Measurements from ENCODE around the gene SCAF8. TPM values are rescaled to one million over a fixed set of nuclear protein-coding genes. Genes with fewer than 3 reads are reported as not detected.

The SCAF8 gene
- total RNA-seq, 1 experiment from 2014 or later, result 49.5 TPM

DNA sequence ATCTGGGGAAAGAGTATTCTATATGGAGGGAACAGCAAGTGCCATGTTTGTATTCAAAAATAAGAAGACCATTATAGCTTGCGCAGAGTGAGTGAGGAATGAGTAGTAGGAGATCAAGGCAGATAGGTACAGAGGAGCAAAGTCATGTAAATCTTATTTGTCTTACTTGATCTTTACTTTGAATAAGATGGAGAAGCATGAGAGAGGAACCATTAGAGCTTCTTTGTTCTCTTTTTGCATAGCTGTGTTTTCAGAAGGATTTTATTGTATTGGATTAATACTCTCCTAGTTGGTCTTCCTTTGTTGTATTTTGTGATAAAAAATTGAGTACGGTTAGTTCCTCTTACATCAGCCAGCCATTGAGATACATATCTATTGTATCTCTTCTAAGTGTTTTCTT, 88.4 kb downstream of the SCAF8 start:
- TF ChIP-seq, protein P1, sequence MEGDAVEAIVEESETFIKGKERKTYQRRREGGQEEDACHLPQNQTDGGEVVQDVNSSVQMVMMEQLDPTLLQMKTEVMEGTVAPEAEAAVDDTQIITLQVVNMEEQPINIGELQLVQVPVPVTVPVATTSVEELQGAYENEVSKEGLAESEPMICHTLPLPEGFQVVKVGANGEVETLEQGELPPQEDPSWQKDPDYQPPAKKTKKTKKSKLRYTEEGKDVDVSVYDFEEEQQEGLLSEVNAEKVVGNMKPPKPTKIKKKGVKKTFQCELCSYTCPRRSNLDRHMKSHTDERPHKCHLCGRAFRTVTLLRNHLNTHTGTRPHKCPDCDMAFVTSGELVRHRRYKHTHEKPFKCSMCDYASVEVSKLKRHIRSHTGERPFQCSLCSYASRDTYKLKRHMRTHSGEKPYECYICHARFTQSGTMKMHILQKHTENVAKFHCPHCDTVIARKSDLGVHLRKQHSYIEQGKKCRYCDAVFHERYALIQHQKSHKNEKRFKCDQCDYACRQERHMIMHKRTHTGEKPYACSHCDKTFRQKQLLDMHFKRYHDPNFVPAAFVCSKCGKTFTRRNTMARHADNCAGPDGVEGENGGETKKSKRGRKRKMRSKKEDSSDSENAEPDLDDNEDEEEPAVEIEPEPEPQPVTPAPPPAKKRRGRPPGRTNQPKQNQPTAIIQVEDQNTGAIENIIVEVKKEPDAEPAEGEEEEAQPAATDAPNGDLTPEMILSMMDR (conservative IDR thresholded peaks at IDR 0.05; ENCODE audit: low read depth, low read length), result no peak
- no peak for TF ChIP-seq EZH2 (IDR thresholded peaks at IDR 0.05; ENCODE audit: borderline replicate concordance, low read depth, low read length, poor library complexity, severe bottlenecking)
- no peaks in the 10 kb centered on the region for H3K9me3 ChIP-seq (ENCODE audit: low read depth, low read length, poor library complexity, severe bottlenecking)
- H3K27me3 ChIP-seq (replicated peaks; ENCODE audit: insufficient read depth, low read depth, low read length, poor library complexity), result no peaks in the 10 kb centered on the region
- CTCF ChIA-PET, result no interaction called here
- H3K27ac ChIP-seq (ENCODE audit: low read depth, low read length, poor library complexity, severe bottlenecking), result no peak overlapping the region
- no peak overlapping the region for H3K4me3 ChIP-seq (ENCODE audit: low read depth, low read length, poor library complexity, severe bottlenecking)
- no peak for DNase-seq (ENCODE audit: low spot score)
- BruUV-seq (replicated peaks), result no TSS peak
- intact Hi-C loops (cut with micrococcal nuclease; ENCODE audit: unreplicated experiment), result no loop called here
- peaks cover 60% of the 10 kb centered on the region for H3K36me3 ChIP-seq (ENCODE audit: insufficient read depth, low read length, poor library complexity, severe bottlenecking)
- POLR2A ChIA-PET (ENCODE audit: low non-redundant PET), result no interaction called here
- peaks cover 31% of the 10 kb centered on the region for H3K4me1 ChIP-seq (ENCODE audit: insufficient read depth, low read length, poor library complexity, severe bottlenecking)

DNA sequence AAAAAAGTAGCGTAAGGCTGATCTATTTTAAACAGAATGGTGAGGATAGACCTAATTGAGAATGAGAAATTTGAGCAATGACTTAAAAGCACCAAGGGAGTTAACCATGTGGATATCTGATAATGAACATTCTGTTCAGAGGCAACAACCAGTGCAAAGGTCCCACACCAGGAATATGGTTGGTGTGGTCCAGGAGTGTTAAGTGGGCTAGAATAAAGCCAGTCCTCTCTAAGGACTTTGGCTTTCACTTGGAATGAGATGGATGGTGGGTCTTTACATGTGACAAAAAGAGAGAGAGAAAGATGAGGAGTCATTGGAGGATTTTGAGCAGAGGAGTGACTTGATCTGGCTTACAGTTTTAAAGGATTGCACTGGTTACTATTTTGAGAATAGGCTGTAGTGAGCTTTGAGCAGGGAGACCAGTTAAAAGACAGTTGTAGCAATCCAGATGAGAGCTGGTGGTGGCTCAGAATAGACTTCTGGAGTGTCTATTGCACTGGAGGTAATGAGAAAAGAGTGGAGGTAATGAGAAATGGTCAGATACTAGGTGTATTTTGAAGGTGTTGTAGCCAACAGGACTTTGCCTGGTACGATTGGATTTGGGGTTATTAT, 89.8 kb downstream of the SCAF8 start:
- Histone ChIP-seq H3K4me3 (ENCODE audit: low read depth, low read length, poor library complexity, severe bottlenecking) (no peak overlapping the region), H3K4me1 (ENCODE audit: insufficient read depth, low read length, poor library complexity, severe bottlenecking) (peaks cover 31% of the 10 kb centered on the region), H3K9me3 (ENCODE audit: low read depth, low read length, poor library complexity, severe bottlenecking) (no peaks in the 10 kb centered on the region), H3K36me3 (ENCODE audit: insufficient read depth, low read length, poor library complexity, severe bottlenecking) (peaks cover 62% of the 10 kb centered on the region), H3K27me3 (replicated peaks; ENCODE audit: insufficient read depth, low read depth, low read length, poor library complexity) (no peaks in the 10 kb centered on the region), H3K27ac (ENCODE audit: low read depth, low read length, poor library complexity, severe bottlenecking) (no peak overlapping the region)
- BruUV-seq (replicated peaks), result no TSS peak
- intact Hi-C loops (cut with micrococcal nuclease; ENCODE audit: unreplicated experiment), result no loop called here
- no peak for DNase-seq (ENCODE audit: low spot score)
- CTCF ChIA-PET, result no interaction called here
- TF ChIP-seq, protein P1 (conservative IDR thresholded peaks at IDR 0.05; ENCODE audit: low read depth, low read length), result no peak
- no peak for TF ChIP-seq EZH2 (IDR thresholded peaks at IDR 0.05; ENCODE audit: borderline replicate concordance, low read depth, low read length, poor library complexity, severe bottlenecking)
- POLR2A ChIA-PET (ENCODE audit: low non-redundant PET), result no interaction called here

DNA sequence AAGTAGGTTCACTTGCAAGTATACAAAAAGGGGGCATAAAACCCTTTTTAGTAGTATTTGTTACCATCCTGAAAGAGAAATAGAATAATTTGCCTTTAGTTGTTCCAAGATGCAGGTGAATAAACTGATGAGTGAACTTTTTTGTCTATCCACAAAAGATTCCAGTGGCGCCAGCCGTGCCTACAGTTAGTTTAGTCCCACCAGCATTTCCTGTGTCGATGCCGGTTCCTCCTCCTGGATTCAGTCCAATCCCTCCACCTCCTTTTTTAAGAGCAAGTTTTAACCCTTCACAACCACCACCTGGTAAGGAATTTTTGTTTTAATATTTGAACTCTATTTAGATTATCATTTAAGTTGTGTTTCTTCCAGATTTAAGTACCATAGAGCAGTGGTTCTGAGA, 90.9 kb downstream of the SCAF8 start:
- intact Hi-C loops (cut with micrococcal nuclease; ENCODE audit: unreplicated experiment), result no loop called here
- ChIA-PET CTCF (no interaction called here), POLR2A (ENCODE audit: low non-redundant PET) (no interaction called here)
- TF ChIP-seq, protein P1 (conservative IDR thresholded peaks at IDR 0.05; ENCODE audit: low read depth, low read length), result no peak
- no peak for TF ChIP-seq EZH2 (IDR thresholded peaks at IDR 0.05; ENCODE audit: borderline replicate concordance, low read depth, low read length, poor library complexity, severe bottlenecking)
- no TSS peak for BruUV-seq (replicated peaks)
- Histone ChIP-seq H3K36me3 (ENCODE audit: insufficient read depth, low read length, poor library complexity, severe bottlenecking) (peaks cover 57% of the 10 kb centered on the region), H3K27me3 (replicated peaks; ENCODE audit: insufficient read depth, low read depth, low read length, poor library complexity) (no peaks in the 10 kb centered on the region), H3K4me3 (ENCODE audit: low read depth, low read length, poor library complexity, severe bottlenecking) (no peak overlapping the region), H3K4me1 (ENCODE audit: insufficient read depth, low read length, poor library complexity, severe bottlenecking) (peaks cover 31% of the 10 kb centered on the region), H3K9me3 (ENCODE audit: low read depth, low read length, poor library complexity, severe bottlenecking) (no peaks in the 10 kb centered on the region), H3K27ac (ENCODE audit: low read depth, low read length, poor library complexity, severe bottlenecking) (peak overlapping the region; percentile 3)
- DNase-seq (ENCODE audit: low spot score), result peak; percentile 81

All from A673 (cell line).